ENCODE results near the gene NDUFB8.

NDUFB8 gene

GRCh38 chr10:100569687-100570481 lies 40.2 kb upstream of the NDUFB8 start:
- DNase-seq (ENCODE audit: low read depth, low spot score): no peak
- Histone ChIP-seq H3K4me3 (ENCODE audit: insufficient read length, low read depth) (peak overlapping the region; percentile 73), H3K36me3 (ENCODE audit: insufficient read depth, insufficient read length, low read length) (no peaks in the 10 kb centered on the region), H3K4me1 (ENCODE audit: insufficient read depth, insufficient read length) (peaks cover 6% of the 10 kb centered on the region), H3K9me3 (ENCODE audit: insufficient read depth, low read length) (no peaks in the 10 kb centered on the region), H3K27me3 (ENCODE audit: insufficient read depth, insufficient read length) (peaks cover 11% of the 10 kb centered on the region), H3K9ac (ENCODE audit: insufficient read length, low read depth) (peak overlapping the region; percentile 81)
- no peak for TF ChIP-seq YY1 (IDR thresholded peaks at IDR 0.05; ENCODE audit: insufficient read depth, insufficient read length)
- no peak for TF ChIP-seq SUZ12 (IDR thresholded peaks at IDR 0.05; ENCODE audit: extremely low read depth, insufficient read depth, insufficient read length)
- TF ChIP-seq ZNF274 (IDR thresholded peaks at IDR 0.05; ENCODE audit: low read depth, low read length): no peak

- DNase-seq (ENCODE audit: low read depth, low spot score): no peak
- H3K27me3 ChIP-seq (ENCODE audit: insufficient read depth, insufficient read length): peaks cover 11% of the 10 kb centered on the region
- TF ChIP-seq YY1 (IDR thresholded peaks at IDR 0.05; ENCODE audit: insufficient read depth, insufficient read length) (no peak), ZNF274 (IDR thresholded peaks at IDR 0.05; ENCODE audit: low read depth, low read length) (no peak), SUZ12 (IDR thresholded peaks at IDR 0.05; ENCODE audit: extremely low read depth, insufficient read depth, insufficient read length) (no peak)
These were observed 39.2 kb upstream of the NDUFB8 start for GRCh38 chr10:100568912-100569311.

DNA sequence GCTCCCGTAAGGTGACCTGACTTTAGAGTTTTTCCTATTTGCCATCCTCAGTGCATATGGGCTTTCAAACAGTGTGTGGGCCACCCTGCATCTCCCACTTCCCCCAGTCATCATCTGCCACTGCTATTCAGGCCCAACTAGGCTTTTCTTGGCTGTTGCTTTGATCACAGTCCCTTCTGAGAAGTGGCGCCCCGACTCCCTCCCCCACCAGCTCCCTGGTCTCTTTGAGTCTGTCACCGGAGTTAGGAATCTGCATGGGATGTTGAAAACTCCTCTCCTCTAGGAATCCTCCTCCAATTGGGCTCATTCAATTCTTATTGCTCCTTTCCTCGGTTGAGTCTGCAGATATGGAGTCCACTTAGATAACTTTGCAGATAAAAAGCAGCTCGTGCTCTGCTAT lies 38.2 kb upstream of the NDUFB8 start:
- peaks cover 14% of the 10 kb centered on the region for H3K27me3 ChIP-seq (ENCODE audit: insufficient read depth, insufficient read length)
- no peak for DNase-seq (ENCODE audit: low read depth, low spot score)
- no peak overlapping the region for H3K4me3 ChIP-seq (ENCODE audit: insufficient read length, low read depth)
- no peaks in the 10 kb centered on the region for H3K36me3 ChIP-seq (ENCODE audit: insufficient read depth, insufficient read length, low read length)
- no peak for TF ChIP-seq ZNF274 (IDR thresholded peaks at IDR 0.05; ENCODE audit: low read depth, low read length)
- no peak for TF ChIP-seq SUZ12 (IDR thresholded peaks at IDR 0.05; ENCODE audit: extremely low read depth, insufficient read depth, insufficient read length)
- no peak for TF ChIP-seq YY1 (IDR thresholded peaks at IDR 0.05; ENCODE audit: insufficient read depth, insufficient read length)
- peaks cover 6% of the 10 kb centered on the region for H3K4me1 ChIP-seq (ENCODE audit: insufficient read depth, insufficient read length)
- no peaks in the 10 kb centered on the region for H3K9me3 ChIP-seq (ENCODE audit: insufficient read depth, low read length)
- no peak overlapping the region for H3K9ac ChIP-seq (ENCODE audit: insufficient read length, low read depth)

More at GRCh38 chr10:100568912-100569311, 39.2 kb upstream of the NDUFB8 start:
- H3K9ac ChIP-seq (ENCODE audit: insufficient read length, low read depth): no peak overlapping the region
- no peaks in the 10 kb centered on the region for H3K9me3 ChIP-seq (ENCODE audit: insufficient read depth, low read length)
- H3K4me1 ChIP-seq (ENCODE audit: insufficient read depth, insufficient read length): peaks cover 6% of the 10 kb centered on the region
- no peak overlapping the region for H3K4me3 ChIP-seq (ENCODE audit: insufficient read length, low read depth)
- H3K36me3 ChIP-seq (ENCODE audit: insufficient read depth, insufficient read length, low read length): no peaks in the 10 kb centered on the region

GRCh38 chr10:100567249-100567648 lies 37.6 kb upstream of the NDUFB8 start:
- Histone ChIP-seq H3K27me3 (ENCODE audit: insufficient read depth, insufficient read length) (peaks cover 14% of the 10 kb centered on the region), H3K4me1 (ENCODE audit: insufficient read depth, insufficient read length) (peaks cover 6% of the 10 kb centered on the region)
- TF ChIP-seq ZNF274 (IDR thresholded peaks at IDR 0.05; ENCODE audit: low read depth, low read length): no peak
- TF ChIP-seq YY1 (IDR thresholded peaks at IDR 0.05; ENCODE audit: insufficient read depth, insufficient read length): no peak
- no peak for TF ChIP-seq SUZ12 (IDR thresholded peaks at IDR 0.05; ENCODE audit: extremely low read depth, insufficient read depth, insufficient read length)

GRCh38 chr10:100566561-100566960 lies 36.9 kb upstream of the NDUFB8 start:
- H3K9ac ChIP-seq (ENCODE audit: insufficient read length, low read depth): no peak overlapping the region
- TF ChIP-seq ZNF274 (IDR thresholded peaks at IDR 0.05; ENCODE audit: low read depth, low read length) (no peak), YY1 (IDR thresholded peaks at IDR 0.05; ENCODE audit: insufficient read depth, insufficient read length) (no peak), SUZ12 (IDR thresholded peaks at IDR 0.05; ENCODE audit: extremely low read depth, insufficient read depth, insufficient read length) (no peak)
- peaks cover 6% of the 10 kb centered on the region for H3K4me1 ChIP-seq (ENCODE audit: insufficient read depth, insufficient read length)
- peaks cover 14% of the 10 kb centered on the region for H3K27me3 ChIP-seq (ENCODE audit: insufficient read depth, insufficient read length)
- no peak overlapping the region for H3K4me3 ChIP-seq (ENCODE audit: insufficient read length, low read depth)
- no peaks in the 10 kb centered on the region for H3K36me3 ChIP-seq (ENCODE audit: insufficient read depth, insufficient read length, low read length)
- H3K9me3 ChIP-seq (ENCODE audit: insufficient read depth, low read length): peaks cover 7% of the 10 kb centered on the region; the same call in 1 of the 2 replicates
- DNase-seq (ENCODE audit: low read depth, low spot score): no peak

More at GRCh38 chr10:100567249-100567648, 37.6 kb upstream of the NDUFB8 start:
- Histone ChIP-seq H3K36me3 (ENCODE audit: insufficient read depth, insufficient read length, low read length) (no peaks in the 10 kb centered on the region), H3K4me3 (ENCODE audit: insufficient read length, low read depth) (no peak overlapping the region), H3K9ac (ENCODE audit: insufficient read length, low read depth) (no peak overlapping the region), H3K9me3 (ENCODE audit: insufficient read depth, low read length) (peaks cover 5% of the 10 kb centered on the region; the same call in 1 of the 2 replicates)
- DNase-seq (ENCODE audit: low read depth, low spot score): no peak

- Histone ChIP-seq H3K4me3 (ENCODE audit: insufficient read length, low read depth) (no peak overlapping the region), H3K4me1 (ENCODE audit: insufficient read depth, insufficient read length) (peaks cover 6% of the 10 kb centered on the region), H3K27me3 (ENCODE audit: insufficient read depth, insufficient read length) (peaks cover 14% of the 10 kb centered on the region), H3K36me3 (ENCODE audit: insufficient read depth, insufficient read length, low read length) (no peaks in the 10 kb centered on the region), H3K9ac (ENCODE audit: insufficient read length, low read depth) (no peak overlapping the region), H3K9me3 (ENCODE audit: insufficient read depth, low read length) (peaks cover 7% of the 10 kb centered on the region; the same call in 1 of the 2 replicates)
- no peak for DNase-seq (ENCODE audit: low read depth, low spot score)
- TF ChIP-seq YY1 (IDR thresholded peaks at IDR 0.05; ENCODE audit: insufficient read depth, insufficient read length) (no peak), SUZ12 (IDR thresholded peaks at IDR 0.05; ENCODE audit: extremely low read depth, insufficient read depth, insufficient read length) (no peak), ZNF274 (IDR thresholded peaks at IDR 0.05; ENCODE audit: low read depth, low read length) (no peak)
These were observed 35.7 kb upstream of the NDUFB8 start for GRCh38 chr10:100565206-100565985.

All from NT2/D1 (cell line).